ENCODE measurements around the gene RANBP10.
"Not testable (repeated sequence)": the region's sequence is repeated elsewhere in the genome, so short reads cannot be mapped to it uniquely, and the experiment has no call there.

The RANBP10 gene

DNA sequence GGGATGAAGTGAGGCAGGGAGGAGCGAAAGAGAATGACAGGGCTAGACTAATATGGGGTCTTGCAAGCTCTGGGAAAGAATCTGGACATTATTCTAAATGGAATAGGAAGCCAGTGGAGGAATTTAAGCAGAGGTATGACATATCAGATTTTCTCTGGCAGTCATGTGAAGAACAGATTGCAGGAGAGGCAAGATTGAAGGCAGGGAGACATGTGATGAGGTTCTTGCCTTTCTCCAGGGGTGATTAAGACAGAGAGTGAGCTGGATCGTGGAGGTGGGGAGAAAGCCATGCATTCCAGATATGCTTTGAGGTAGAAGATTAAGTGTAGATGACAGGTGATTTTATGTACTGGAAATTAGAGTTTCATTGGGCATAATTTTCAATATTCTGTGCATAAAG, 31.5 kb upstream of the RANBP10 start:
- peaks cover 11% of the 10 kb centered on the region for H3K4me1 ChIP-seq (ENCODE audit: insufficient read depth, low read length, poor library complexity, severe bottlenecking)
- no peaks in the 10 kb centered on the region for H3K9me2 ChIP-seq (replicated peaks; ENCODE audit: low read depth, low read length)
- H3K36me3 ChIP-seq (ENCODE audit: insufficient read depth, low read length): no peaks in the 10 kb centered on the region
- no peaks in the 10 kb centered on the region for H3K27me3 ChIP-seq (ENCODE audit: insufficient read depth, low read length, poor library complexity, severe bottlenecking)
- H2AFZ ChIP-seq (ENCODE audit: low read length): no peak overlapping the region
- H3K9me3 ChIP-seq (ENCODE audit: insufficient read depth, low read depth, low read length): no peaks in the 10 kb centered on the region
- no peak for TF ChIP-seq CTCF (conservative IDR thresholded peaks at IDR 0.05; ENCODE audit: low read length)
- no peak for TF ChIP-seq EZH2phosphoT487 (IDR thresholded peaks at IDR 0.05; ENCODE audit: borderline replicate concordance)
- H3F3A ChIP-seq (ENCODE audit: low read depth): no peaks in the 10 kb centered on the region
- H4K20me1 ChIP-seq (ENCODE audit: insufficient read depth, low read length, poor library complexity, severe bottlenecking): no peaks in the 10 kb centered on the region
- H3K79me2 ChIP-seq (ENCODE audit: insufficient read depth, low read length): peaks cover 10% of the 10 kb centered on the region
- H3K4me3 ChIP-seq (ENCODE audit: low read length, poor library complexity, severe bottlenecking): no peak overlapping the region
- H3K4me2 ChIP-seq (ENCODE audit: low read depth, low read length, poor library complexity, severe bottlenecking): no peak overlapping the region
- no peak overlapping the region for H3K9ac ChIP-seq (ENCODE audit: low read depth, low read length, poor library complexity, severe bottlenecking)

DNA sequence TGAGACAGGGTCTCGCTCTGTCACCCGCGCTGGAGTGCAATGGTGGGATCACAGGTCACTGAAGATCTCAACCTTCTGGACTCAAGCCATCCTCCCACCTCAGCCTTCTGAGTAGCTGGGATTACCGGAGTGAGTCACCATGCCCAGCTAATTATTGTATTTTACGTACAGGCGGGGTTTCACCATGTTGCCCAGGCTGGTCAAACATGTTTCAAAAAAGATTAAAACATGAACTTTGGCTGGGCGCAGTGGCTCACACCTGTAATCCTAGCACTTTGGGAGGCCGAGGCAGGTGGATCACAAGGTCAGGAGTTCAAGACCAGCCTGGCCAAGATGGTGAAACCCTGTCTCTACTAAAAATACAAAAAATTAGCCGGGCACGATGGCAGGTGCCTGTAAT, 30.8 kb upstream of the RANBP10 start:
- H3K9me2 ChIP-seq (replicated peaks; ENCODE audit: low read depth, low read length); H3F3A ChIP-seq (ENCODE audit: low read depth); H3K9ac ChIP-seq (ENCODE audit: low read depth, low read length, poor library complexity, severe bottlenecking); H3K4me3 ChIP-seq (ENCODE audit: low read length, poor library complexity, severe bottlenecking); H3K9me3 ChIP-seq (ENCODE audit: insufficient read depth, low read depth, low read length); H3K4me2 ChIP-seq (ENCODE audit: low read depth, low read length, poor library complexity, severe bottlenecking); H3K27me3 ChIP-seq (ENCODE audit: insufficient read depth, low read length, poor library complexity, severe bottlenecking); H3K36me3 ChIP-seq (ENCODE audit: insufficient read depth, low read length); H4K20me1 ChIP-seq (ENCODE audit: insufficient read depth, low read length, poor library complexity, severe bottlenecking); H2AFZ ChIP-seq (ENCODE audit: low read length): not testable (repeated sequence)
- H3K4me1 ChIP-seq (ENCODE audit: insufficient read depth, low read length, poor library complexity, severe bottlenecking): peaks cover 17% of the 10 kb centered on the region
- H3K79me2 ChIP-seq (ENCODE audit: insufficient read depth, low read length): peaks cover 14% of the 10 kb centered on the region

- TF ChIP-seq CTCF (conservative IDR thresholded peaks at IDR 0.05; ENCODE audit: low read length) (no peak), EZH2phosphoT487 (IDR thresholded peaks at IDR 0.05; ENCODE audit: borderline replicate concordance) (no peak)
- Histone ChIP-seq H3K4me3 (ENCODE audit: low read length, poor library complexity, severe bottlenecking) (peak overlapping the region; percentile 86), H3F3A (ENCODE audit: low read depth) (no peaks in the 10 kb centered on the region), H3K9me2 (replicated peaks; ENCODE audit: low read depth, low read length) (no peaks in the 10 kb centered on the region), H3K4me1 (ENCODE audit: insufficient read depth, low read length, poor library complexity, severe bottlenecking) (peaks cover 17% of the 10 kb centered on the region), H4K20me1 (ENCODE audit: insufficient read depth, low read length, poor library complexity, severe bottlenecking) (no peaks in the 10 kb centered on the region), H3K27me3 (ENCODE audit: insufficient read depth, low read length, poor library complexity, severe bottlenecking) (no peaks in the 10 kb centered on the region), H3K9me3 (ENCODE audit: insufficient read depth, low read depth, low read length) (no peaks in the 10 kb centered on the region), H2AFZ (ENCODE audit: low read length) (peak overlapping the region; percentile 97), H3K79me2 (ENCODE audit: insufficient read depth, low read length) (peaks cover 21% of the 10 kb centered on the region), H3K9ac (ENCODE audit: low read depth, low read length, poor library complexity, severe bottlenecking) (peak overlapping the region; percentile 92), H3K36me3 (ENCODE audit: insufficient read depth, low read length) (peaks cover 9% of the 10 kb centered on the region; the same call in 1 of the 2 replicates), H3K4me2 (ENCODE audit: low read depth, low read length, poor library complexity, severe bottlenecking) (peak overlapping the region; percentile 100)
Observed at GRCh38 chr16:67834242-67834614, 27.9 kb upstream of the RANBP10 start.

GRCh38 chr16:67833415-67834241, 27.3 kb upstream of the RANBP10 start:
- peaks cover 17% of the 10 kb centered on the region for H3K4me1 ChIP-seq (ENCODE audit: insufficient read depth, low read length, poor library complexity, severe bottlenecking)
- H3K36me3 ChIP-seq (ENCODE audit: insufficient read depth, low read length): peaks cover 9% of the 10 kb centered on the region; the same call in 1 of the 2 replicates
- H3F3A ChIP-seq (ENCODE audit: low read depth): no peaks in the 10 kb centered on the region
- peak overlapping the region; percentile 97 for H2AFZ ChIP-seq (ENCODE audit: low read length)
- no peaks in the 10 kb centered on the region for H4K20me1 ChIP-seq (ENCODE audit: insufficient read depth, low read length, poor library complexity, severe bottlenecking)
- peak overlapping the region; percentile 100 for H3K4me2 ChIP-seq (ENCODE audit: low read depth, low read length, poor library complexity, severe bottlenecking)
- no peak for TF ChIP-seq EZH2phosphoT487 (IDR thresholded peaks at IDR 0.05; ENCODE audit: borderline replicate concordance)
- TF ChIP-seq CTCF (conservative IDR thresholded peaks at IDR 0.05; ENCODE audit: low read length): no peak
- H3K79me2 ChIP-seq (ENCODE audit: insufficient read depth, low read length): peaks cover 21% of the 10 kb centered on the region
- H3K4me3 ChIP-seq (ENCODE audit: low read length, poor library complexity, severe bottlenecking): peak overlapping the region; percentile 86
- H3K9me3 ChIP-seq (ENCODE audit: insufficient read depth, low read depth, low read length): no peaks in the 10 kb centered on the region
- no peaks in the 10 kb centered on the region for H3K9me2 ChIP-seq (replicated peaks; ENCODE audit: low read depth, low read length)
- peak overlapping the region; percentile 92 for H3K9ac ChIP-seq (ENCODE audit: low read depth, low read length, poor library complexity, severe bottlenecking)
- no peaks in the 10 kb centered on the region for H3K27me3 ChIP-seq (ENCODE audit: insufficient read depth, low read length, poor library complexity, severe bottlenecking)

All from Loucy (cell line).